Activated T-cell treated with anti-CD3 and anti-CD28 coated beads, Interleukin-2, amount 50 U/mL, for 4 hours (primary cell): ENCODE measurements around the gene CHST12. TPM values are rescaled to one million over a fixed set of nuclear protein-coding genes. Genes with fewer than 3 reads are reported as not detected.
"Not testable (repeated sequence)": the region's sequence is repeated elsewhere in the genome, so short reads cannot be mapped to it uniquely, and the experiment has no call there.

Experiments
- ATAC-seq, 2 donors: fragments of 200-7000 bp; cut with Tn5 transposase; one replicate each; pipeline ENCODE4 v1.10.0; 2021
- DNase-seq: peaks from one replicate; pipeline ENCODE4 v3.0.0-alpha.2; 2020
- H3K27me3 Mint-ChIP-seq: one replicate; pipeline ENCODE4 v1.8.0; 2021; ENCODE audit warnings: low read depth, mixed read lengths
- H3K36me3 Mint-ChIP-seq: one replicate; pipeline ENCODE4 v1.8.0; 2022; ENCODE audit warnings: mixed read lengths; ENCODE audit not compliant: insufficient read depth
- H3K4me1 Mint-ChIP-seq: one replicate; pipeline ENCODE4 v1.8.0; 2021; ENCODE audit warnings: low read depth, mixed read lengths
- H3K4me3 Mint-ChIP-seq: one replicate; pipeline ENCODE4 v1.8.0; 2021; ENCODE audit warnings: mild to moderate bottlenecking, moderate library complexity, mixed read lengths
- H3K9me3 Mint-ChIP-seq: one replicate; pipeline ENCODE4 v1.8.0; 2021; ENCODE audit warnings: mixed read lengths
- total RNA-seq, 3 donors: library from RNA; stranded (reverse); gene quantifications; one replicate each; pipeline ENCODE4 v1.2.1, GENCODE V29; 2021

Gene CHST12
- total RNA-seq, 3 donors from 2014 or later = 4.9 to 6.5 (median 5.9) TPM

- H3K27me3 Mint-ChIP-seq = no peaks in the 10 kb centered on the region
- DNase-seq = no peak
- H3K9me3 Mint-ChIP-seq = no peaks in the 10 kb centered on the region
- peaks cover 55% of the 10 kb centered on the region for H3K4me1 Mint-ChIP-seq
- H3K4me3 Mint-ChIP-seq = peak overlapping the region; percentile 85
- peaks cover 3% of the 10 kb centered on the region for H3K36me3 Mint-ChIP-seq
- no peak for ATAC-seq
Measured at GRCh38 chr7:2404714-2405119, 1.3 kb downstream of the CHST12 start.

DNA sequence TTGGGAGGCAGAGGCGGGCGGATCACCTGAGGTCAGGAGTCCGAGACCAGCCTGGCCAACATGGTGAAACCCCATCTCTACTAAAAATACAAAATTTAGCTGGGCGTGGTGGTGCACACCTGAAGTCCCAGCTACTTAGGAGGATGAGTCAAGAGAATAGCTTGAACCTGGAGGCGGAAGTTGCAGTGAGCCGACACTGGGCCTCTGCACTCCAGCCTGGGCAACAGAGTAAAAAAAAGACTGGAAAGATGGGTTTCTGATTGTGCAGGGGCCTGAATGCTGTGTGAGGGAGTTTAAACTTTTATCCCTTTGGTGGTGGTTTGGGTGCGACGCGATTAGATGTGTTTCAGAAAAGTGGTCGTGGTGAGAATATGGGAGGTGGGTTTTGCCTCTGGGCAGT, 1.8 kb downstream of the CHST12 start:
- ATAC-seq = no peak
- H3K4me1 Mint-ChIP-seq = peaks cover 55% of the 10 kb centered on the region
- H3K4me3 Mint-ChIP-seq = peak overlapping the region; percentile 85
- no peak for DNase-seq
- H3K36me3 Mint-ChIP-seq = peaks cover 3% of the 10 kb centered on the region
- no peaks in the 10 kb centered on the region for H3K27me3 Mint-ChIP-seq
- no peaks in the 10 kb centered on the region for H3K9me3 Mint-ChIP-seq

DNA sequence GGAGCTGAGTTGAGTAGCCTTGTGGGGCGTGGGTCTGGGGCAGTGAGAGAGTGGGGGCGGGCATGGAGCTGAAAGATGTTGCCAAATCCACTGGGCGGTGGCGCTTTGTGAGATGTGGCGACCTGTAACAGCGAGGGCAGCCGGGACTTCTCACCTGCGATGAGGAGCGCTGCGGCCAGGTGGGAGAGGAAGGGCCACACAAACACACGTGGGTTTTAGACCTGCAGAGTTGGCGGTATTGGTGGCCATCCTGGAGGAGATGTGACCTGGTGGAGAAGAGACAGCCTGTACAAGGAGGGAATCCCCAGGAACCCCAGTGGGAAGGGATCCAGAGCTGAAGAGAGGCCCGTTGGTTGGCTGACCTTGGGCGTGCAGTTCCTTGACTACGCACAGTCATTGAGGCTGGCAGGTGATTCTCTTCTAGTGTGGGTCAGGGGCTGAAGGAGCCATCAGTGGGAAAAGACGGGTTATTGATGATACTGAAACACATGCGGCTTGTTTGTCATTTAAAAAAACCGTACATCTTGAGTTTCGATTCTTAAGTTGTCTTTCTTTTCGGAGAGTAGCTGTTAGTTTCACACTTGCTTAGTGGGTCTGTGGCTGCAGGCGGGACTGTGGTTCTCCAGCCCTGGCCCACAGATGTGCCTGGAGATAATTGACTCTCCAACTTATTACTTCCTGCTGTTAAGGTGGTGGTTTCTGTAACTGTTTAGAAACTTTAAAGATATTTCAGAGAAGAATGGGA, 2.4 kb downstream of the CHST12 start:
- peak; percentile 65 for ATAC-seq
- Mint-ChIP-seq H3K9me3 (no peaks in the 10 kb centered on the region), H3K36me3 (peaks cover 3% of the 10 kb centered on the region), H3K4me1 (peaks cover 59% of the 10 kb centered on the region), H3K4me3 (peak overlapping the region; percentile 85), H3K27me3 (no peaks in the 10 kb centered on the region)
- DNase-seq = no peak

DNA sequence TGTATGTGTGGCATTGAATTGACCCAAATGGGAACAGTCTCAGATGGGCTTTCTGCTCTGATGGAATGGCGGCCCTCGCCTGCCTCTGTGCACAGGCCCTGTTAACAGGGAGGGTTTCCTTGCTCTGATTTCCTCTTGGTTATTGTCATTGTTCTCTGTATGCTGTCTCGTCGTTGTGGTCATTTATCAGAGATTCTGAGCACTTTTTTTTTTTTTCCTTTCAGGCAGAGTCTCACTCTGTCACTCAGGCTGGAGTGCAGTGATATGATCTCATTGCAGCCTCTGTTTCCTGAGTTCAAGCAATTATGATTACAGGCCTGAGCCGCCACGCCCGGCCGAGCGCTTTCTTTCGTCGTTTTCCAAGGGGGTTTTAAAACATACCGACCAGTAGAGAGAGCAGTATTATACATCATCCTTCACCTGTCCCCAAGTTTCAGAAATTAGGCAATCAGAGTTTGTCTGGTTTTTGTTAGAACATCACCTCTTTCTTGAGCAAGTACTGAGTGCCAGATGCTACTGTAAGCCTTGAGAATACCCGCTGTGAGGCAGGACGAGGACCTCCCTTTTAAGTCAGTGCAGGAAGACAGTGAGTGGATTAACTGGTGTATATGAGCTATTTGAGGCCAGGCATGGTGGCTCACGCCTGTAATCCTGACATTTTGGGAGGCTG, 6.5 kb downstream of the CHST12 start:
- Mint-ChIP-seq H3K27me3 (no peaks in the 10 kb centered on the region), H3K9me3 (no peaks in the 10 kb centered on the region)

GRCh38 chr7:2411049-2411448, 7.6 kb downstream of the CHST12 start:
- DNase-seq = no peak
- H3K9me3 Mint-ChIP-seq = no peaks in the 10 kb centered on the region

More for the DNA sequence above, 6.5 kb downstream of the CHST12 start:
- Mint-ChIP-seq H3K36me3 (peaks cover 3% of the 10 kb centered on the region), H3K4me3 (peak overlapping the region; percentile 54), H3K4me1 (peaks cover 71% of the 10 kb centered on the region)
- DNase-seq (no peak), ATAC-seq (no peak)

GRCh38 chr7:2411815-2412586, 8.6 kb downstream of the CHST12 start:
- Mint-ChIP-seq H3K9me3 (no peaks in the 10 kb centered on the region), H3K36me3 (peaks cover 5% of the 10 kb centered on the region), H3K4me3 (no peak overlapping the region), H3K4me1 (peaks cover 62% of the 10 kb centered on the region), H3K27me3 (no peaks in the 10 kb centered on the region)
- no peak for ATAC-seq
- no peak for DNase-seq

More at GRCh38 chr7:2411049-2411448, 7.6 kb downstream of the CHST12 start:
- ATAC-seq = no peak
- no peak overlapping the region for H3K4me3 Mint-ChIP-seq
- no peaks in the 10 kb centered on the region for H3K27me3 Mint-ChIP-seq
- H3K4me1 Mint-ChIP-seq = peaks cover 61% of the 10 kb centered on the region
- peaks cover 3% of the 10 kb centered on the region for H3K36me3 Mint-ChIP-seq

- Mint-ChIP-seq H3K4me3 (no peak overlapping the region), H3K4me1 (peaks cover 67% of the 10 kb centered on the region), H3K36me3 (peaks cover 5% of the 10 kb centered on the region), H3K27me3 (no peaks in the 10 kb centered on the region), H3K9me3 (no peaks in the 10 kb centered on the region)
- no peak for DNase-seq
- ATAC-seq = no peak
Measured at GRCh38 chr7:2412587-2413201, 9.3 kb downstream of the CHST12 start.

GRCh38 chr7:2416063-2416462, 12.7 kb downstream of the CHST12 start:
- ATAC-seq (no peak), DNase-seq (no peak)
- H3K4me3 Mint-ChIP-seq = no peak overlapping the region
- peaks cover 5% of the 10 kb centered on the region for H3K36me3 Mint-ChIP-seq
- H3K4me1 Mint-ChIP-seq = peaks cover 61% of the 10 kb centered on the region
- no peaks in the 10 kb centered on the region for H3K27me3 Mint-ChIP-seq
- H3K9me3 Mint-ChIP-seq = no peaks in the 10 kb centered on the region

DNA sequence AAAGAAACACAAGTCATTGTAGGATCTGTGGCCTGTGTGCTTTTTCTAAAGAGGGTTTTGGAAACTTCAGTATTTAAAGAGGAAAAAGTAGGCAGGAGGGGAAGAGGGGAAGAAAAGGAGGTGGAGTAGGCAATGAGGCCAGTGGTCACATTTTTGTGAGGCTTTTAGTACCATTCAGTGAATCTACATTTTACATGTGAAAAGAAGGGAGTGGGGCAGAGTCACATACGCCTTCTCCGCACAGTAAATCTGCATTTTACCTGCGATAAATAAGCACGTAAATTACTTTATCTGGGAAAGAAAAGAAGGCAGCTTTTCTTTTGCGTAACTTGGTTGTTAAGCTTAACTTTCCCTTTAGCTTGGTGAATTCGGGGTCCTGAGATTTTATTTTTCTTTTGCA, 13.2 kb downstream of the CHST12 start:
- Mint-ChIP-seq H3K4me1 (peaks cover 60% of the 10 kb centered on the region), H3K27me3 (no peaks in the 10 kb centered on the region), H3K36me3 (peaks cover 5% of the 10 kb centered on the region), H3K9me3 (no peaks in the 10 kb centered on the region), H3K4me3 (no peak overlapping the region)
- DNase-seq = no peak
- ATAC-seq = no peak

DNA sequence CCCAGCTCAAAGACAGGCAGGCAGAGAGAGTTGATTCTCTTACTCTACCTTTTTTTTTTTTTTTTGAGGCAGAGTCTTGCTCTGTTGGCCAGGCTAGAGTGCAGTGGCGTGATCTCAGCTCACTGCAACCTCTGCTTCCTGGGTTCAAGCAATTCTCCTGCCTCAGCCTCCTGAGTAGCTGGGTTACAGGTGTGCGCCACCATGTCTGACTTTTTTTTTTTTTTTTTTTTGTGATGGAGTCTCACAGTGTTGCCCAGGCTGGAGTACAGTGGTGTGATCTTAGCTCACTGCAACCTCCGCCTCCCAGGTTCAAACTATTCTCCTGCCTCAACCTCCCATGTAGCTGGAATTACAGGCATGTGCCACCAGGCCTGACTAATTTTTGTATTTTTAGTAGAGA, 13.8 kb downstream of the CHST12 start:
- H3K27me3 Mint-ChIP-seq, H3K36me3 Mint-ChIP-seq, H3K9me3 Mint-ChIP-seq, ATAC-seq, H3K4me3 Mint-ChIP-seq, DNase-seq: not testable (repeated sequence)
- H3K4me1 Mint-ChIP-seq = peaks cover 58% of the 10 kb centered on the region

- no peaks in the 10 kb centered on the region for H3K9me3 Mint-ChIP-seq
- peak overlapping the region; percentile 24 for H3K4me3 Mint-ChIP-seq
- no peaks in the 10 kb centered on the region for H3K27me3 Mint-ChIP-seq
- DNase-seq (peak; percentile 34), ATAC-seq (peak; percentile 83 to 84)
- H3K36me3 Mint-ChIP-seq = peaks cover 5% of the 10 kb centered on the region
- peaks cover 50% of the 10 kb centered on the region for H3K4me1 Mint-ChIP-seq
Measured at GRCh38 chr7:2417981-2418481, 14.6 kb downstream of the CHST12 start.

GRCh38 chr7:2420216-2420933, 17.0 kb downstream of the CHST12 start:
- no peak overlapping the region for H3K4me3 Mint-ChIP-seq
- H3K36me3 Mint-ChIP-seq = peaks cover 5% of the 10 kb centered on the region
- ATAC-seq = peak; percentile 35 to 41
- H3K4me1 Mint-ChIP-seq = peaks cover 38% of the 10 kb centered on the region
- no peaks in the 10 kb centered on the region for H3K9me3 Mint-ChIP-seq
- no peak for DNase-seq
- no peaks in the 10 kb centered on the region for H3K27me3 Mint-ChIP-seq

DNA sequence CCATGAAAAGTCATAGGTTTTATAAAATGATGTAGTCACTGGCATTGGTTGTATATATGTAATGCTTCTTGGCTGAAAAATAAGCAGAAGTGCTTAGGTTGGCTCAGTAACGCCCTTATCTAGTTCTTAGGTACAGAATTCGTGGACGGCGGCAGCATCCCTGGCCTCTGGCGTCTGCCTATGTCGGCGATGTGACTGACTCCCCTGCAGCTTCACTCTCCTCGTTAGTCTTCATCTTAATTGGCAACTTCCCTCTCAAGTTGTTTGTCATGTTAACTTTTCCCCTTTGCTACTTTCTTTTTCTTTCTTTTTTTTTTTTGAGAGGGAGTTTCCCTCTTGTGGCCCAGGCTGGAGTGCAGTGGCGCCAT, 18.5 kb downstream of the CHST12 start:
- Mint-ChIP-seq H3K4me1 (peaks cover 32% of the 10 kb centered on the region), H3K9me3 (no peaks in the 10 kb centered on the region), H3K4me3 (no peak overlapping the region), H3K27me3 (no peaks in the 10 kb centered on the region), H3K36me3 (peaks cover 5% of the 10 kb centered on the region)
- ATAC-seq (no peak), DNase-seq (no peak)
